GM21515 (cell line): ENCODE results near the gene DENND2A.
"Not testable (repeated sequence)": the region's sequence is repeated elsewhere in the genome, so short reads cannot be mapped to it uniquely, and the experiment has no call there.

ENCODE experiments used
- ATAC-seq: cut with Tn5 transposase; IDR thresholded peaks from one replicate; pipeline ENCODE4 v1.9.1; 2021; ENCODE audit not compliant: unreplicated experiment

The DENND2A gene

GRCh38 chr7:140623980-140624379 lies 16.6 kb downstream of the DENND2A start:
- ATAC-seq, result no peak

DNA sequence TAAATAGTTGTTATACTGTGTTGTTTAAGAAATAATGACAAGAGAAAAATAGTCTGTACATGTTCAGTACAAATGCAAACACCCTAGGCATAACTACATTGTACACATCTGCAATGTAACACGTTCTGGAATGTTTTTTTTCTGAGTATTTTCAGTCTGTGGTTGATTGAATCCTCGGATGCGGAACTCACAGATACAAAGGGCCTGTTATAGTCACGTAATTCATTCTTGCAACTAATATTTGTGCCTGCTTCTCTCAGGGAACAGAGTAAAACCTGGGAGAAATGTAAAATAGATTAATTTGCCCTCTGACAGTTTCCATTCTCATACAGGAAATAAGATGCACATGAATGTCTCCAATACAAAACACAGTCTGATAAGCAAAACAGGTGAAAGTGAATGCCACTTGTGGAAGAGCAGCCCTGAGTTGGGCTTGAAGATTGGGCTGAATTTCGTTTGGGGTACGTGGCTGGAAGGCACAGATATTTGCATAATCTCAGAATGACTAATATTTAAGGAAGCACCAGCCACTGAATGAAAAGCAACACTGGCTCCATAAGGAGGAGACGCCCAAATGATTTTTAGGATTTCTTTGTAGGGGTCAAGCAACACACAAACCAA lies 19.1 kb downstream of the DENND2A start:
- no peak for ATAC-seq

GRCh38 chr7:140619915-140620510 lies 20.6 kb downstream of the DENND2A start:
- not testable (repeated sequence) for ATAC-seq

- no peak for ATAC-seq
Observed at GRCh38 chr7:140619176-140619575, 21.4 kb downstream of the DENND2A start.

GRCh38 chr7:140618306-140618705 lies 22.3 kb downstream of the DENND2A start:
- no peak for ATAC-seq

- ATAC-seq, result no peak
Observed at GRCh38 chr7:140617081-140617480, 23.5 kb downstream of the DENND2A start.

GRCh38 chr7:140616328-140616727 lies 24.3 kb downstream of the DENND2A start:
- no peak for ATAC-seq

GRCh38 chr7:140611641-140612040 lies 29.0 kb downstream of the DENND2A start:
- ATAC-seq, result no peak

DNA sequence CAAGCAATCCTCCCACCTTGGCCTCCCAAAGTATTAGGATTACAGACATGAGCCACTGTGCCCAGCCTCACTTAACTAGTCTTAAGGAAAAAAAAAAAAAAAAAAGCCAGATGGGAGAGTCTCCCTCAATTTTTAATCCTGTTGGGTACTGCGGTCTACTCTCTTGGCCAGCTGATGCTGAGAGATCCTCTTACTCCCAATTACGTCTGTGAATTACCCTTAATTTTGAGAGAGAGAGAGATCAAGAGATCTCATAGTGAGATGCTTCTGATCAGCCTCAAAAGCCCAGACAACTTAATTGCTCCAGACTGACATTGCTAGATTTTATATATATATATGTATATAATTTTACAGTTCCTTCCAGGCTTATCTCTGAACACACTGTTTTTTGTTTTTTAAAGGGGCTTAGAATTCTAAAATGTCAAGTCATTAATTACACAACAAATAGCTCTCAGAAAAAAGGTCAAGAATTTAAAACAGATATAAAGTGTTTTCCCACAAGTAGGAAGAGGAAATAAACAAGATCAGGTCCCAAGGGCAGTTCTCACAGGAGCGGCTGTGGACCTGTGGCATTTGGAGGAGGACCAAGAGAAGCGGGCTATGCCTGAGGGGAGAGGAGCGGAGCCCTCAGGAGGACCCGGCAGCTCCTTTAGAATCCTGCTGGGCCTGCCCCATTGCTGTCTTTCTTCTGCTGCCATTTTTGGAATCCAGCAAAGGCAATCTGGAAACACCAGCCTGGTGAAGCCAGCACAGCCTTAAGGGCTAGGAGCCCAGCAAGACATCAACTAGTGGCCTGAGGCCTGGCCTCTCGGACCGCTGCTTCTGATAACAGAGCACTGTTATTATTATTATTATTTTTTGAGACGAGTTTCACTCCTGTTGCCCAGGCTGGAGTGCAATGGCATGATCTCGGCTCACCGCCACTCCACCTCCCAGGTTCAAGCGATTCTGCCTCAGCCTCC lies 30.1 kb downstream of the DENND2A start:
- ATAC-seq, result no peak

GRCh38 chr7:140609646-140610045 lies 31.0 kb downstream of the DENND2A start:
- no peak for ATAC-seq

DNA sequence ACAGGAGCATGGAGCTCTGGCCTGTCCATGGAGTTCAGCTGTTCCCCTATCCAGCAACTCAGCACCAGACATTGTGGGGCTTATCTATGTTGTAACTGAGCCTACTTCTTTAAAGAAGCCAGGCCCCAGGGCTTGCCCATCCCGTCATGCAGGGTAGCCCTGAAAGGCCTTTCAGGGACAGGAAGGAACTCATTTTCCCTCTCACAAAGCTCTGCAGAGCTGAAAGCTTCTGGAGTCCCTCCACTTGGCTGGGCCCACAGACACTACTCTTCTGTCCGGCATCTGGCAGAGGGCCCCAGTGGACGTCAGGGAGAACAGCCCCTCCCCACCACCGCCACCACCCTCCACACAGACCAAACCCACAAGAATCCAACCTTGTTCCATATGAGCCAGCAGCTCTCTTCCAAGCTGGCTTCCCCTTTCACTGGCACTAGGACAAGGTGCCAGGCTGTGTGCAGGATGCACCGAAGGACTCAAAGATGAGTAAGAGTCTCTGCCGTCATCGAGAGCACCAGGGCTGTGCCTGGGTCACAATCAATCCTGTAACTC lies 33.1 kb downstream of the DENND2A start:
- no peak for ATAC-seq

- ATAC-seq, result no peak
Observed at GRCh38 chr7:140605337-140605736, 35.3 kb downstream of the DENND2A start.

- no peak for ATAC-seq
Observed at GRCh38 chr7:140604760-140605159, 35.9 kb downstream of the DENND2A start.

GRCh38 chr7:140604076-140604475 lies 36.5 kb downstream of the DENND2A start:
- no peak for ATAC-seq

DNA sequence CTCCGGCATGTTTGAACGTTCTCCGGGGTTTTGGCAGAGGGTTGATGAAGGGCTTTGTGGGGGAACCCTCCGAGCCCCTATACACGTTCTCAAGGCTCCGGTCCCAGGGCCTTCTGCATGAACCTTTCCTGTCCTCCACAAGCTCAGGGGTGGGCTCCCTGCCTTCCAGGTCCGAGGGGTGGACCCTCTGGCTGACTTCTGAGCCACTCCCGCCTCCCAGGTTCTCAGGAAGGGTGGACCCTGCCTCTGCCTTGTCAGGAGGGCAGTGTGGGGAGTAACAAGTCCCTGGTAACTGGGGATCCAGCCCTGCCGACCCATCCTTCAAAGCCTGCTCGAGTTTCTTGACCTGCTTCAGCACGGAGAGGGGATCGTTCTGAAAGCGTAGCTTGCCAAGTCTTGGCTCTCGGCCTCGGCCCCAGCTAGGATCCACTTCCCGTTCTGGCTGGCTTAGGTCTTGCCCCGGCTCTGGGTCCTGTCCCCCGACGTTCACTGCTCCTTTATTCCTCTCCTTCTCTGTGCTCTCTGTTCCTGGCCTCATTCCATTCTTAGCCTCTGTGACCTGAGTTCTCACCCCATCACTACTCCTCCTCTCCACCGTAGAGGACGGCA lies 38.9 kb downstream of the DENND2A start:
- no peak for ATAC-seq

DNA sequence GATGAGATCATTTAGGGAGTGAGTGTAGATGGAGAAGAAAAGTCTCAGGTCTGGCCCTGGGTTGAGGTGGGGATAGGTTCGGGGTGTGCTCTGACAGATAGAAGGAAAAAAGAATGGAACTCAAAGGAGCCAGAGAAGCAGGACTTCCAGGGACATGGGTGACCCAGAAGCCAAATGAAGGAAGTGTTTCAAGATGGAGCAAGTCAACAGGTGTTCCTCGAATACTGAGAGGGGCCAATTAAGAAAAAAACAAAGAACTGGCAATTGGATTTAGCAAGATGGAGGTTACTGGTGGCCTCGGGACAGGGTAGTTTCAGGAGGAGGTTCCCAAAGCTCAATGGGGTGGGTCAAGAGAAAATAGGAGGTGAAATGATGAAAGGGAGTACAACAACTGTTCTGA lies 40.3 kb downstream of the DENND2A start:
- no peak for ATAC-seq

DNA sequence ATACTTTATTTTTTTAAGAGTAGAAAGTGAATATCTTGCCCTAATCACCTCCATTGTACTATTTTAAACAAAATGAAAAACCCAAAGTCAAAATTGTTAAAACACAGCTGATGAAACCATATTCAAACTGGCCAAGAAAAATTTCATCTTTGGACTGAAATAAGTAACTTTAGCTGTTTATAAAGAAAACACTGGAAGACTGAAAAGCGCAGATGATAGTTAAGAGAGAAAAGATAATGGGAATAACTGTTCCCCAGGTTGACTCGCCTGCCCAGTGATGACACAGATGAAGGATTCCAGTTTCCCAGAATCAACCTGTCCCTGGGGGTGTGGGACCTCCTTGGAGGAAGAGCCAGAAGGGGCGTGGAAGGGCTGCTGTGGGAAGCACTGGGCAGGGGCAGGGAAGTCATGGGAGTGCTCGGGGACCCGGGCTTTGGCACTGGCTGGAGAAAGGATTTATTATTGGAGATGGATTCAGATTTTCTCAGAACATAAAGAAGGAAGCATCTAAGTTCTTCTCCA lies 43.1 kb downstream of the DENND2A start:
- ATAC-seq, result no peak

DNA sequence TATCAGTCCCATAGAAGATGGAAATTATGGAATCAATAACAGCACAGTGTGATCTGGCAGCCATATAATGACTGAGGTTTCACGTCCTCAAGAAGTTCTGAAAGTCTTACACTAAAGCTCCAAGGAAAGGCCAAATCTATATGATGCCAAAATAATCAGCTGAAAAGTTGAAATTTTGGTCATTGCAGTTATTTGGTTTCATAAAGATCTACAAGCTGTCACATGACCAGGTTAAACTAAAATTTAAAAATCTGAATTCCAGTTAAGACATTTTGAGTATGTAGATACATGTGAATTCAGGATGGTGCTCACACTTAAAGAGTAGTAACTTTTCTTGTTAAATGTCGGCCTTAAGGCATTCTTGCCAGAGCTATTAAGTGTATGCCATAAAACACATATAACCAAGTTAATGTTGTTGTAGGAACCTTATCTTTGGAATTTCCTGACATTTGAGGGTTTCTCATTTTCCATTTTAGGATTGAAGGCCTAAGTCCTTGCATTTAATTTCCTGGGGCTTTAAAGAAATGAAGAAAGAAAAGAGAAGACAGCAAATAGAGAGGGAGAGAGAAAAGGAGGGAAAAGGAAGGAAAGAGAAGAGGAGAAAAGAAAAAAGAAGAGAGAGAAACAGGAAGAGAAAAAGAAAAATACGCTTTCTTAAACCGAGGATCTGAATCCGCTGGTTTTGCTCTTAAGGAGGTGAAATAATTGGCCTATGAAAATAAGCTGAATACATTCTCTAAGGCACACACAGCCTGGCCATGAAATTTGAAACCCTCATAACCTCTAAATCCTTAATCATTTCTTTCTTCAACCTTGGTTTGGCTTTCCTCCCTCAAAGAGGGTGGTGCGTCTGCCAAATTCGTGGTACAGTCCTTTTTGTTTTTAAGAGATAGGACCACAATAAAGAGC lies 43.8 kb downstream of the DENND2A start:
- ATAC-seq, result no peak

GRCh38 chr7:140595468-140596092 lies 45.0 kb downstream of the DENND2A start:
- ATAC-seq, result no peak
